ENCODE results near the gene BBX. TPM values are rescaled to one million over a fixed set of nuclear protein-coding genes. Genes with fewer than 3 reads are reported as not detected.

The BBX gene
- total RNA-seq, 1 donor from 2014 or later, result 77.5 TPM

GRCh38 chr3:107845380-107846278 lies 322.9 kb downstream of the BBX start:
- ATAC-seq (ENCODE audit: low read depth), result no peak
- no peak for TF ChIP-seq CTCF (IDR thresholded peaks at IDR 0.05)
- H3K4me3 Mint-ChIP-seq, result no peak overlapping the region
- H3K27me3 Mint-ChIP-seq, result peaks cover 9% of the 10 kb centered on the region
- no peak for DNase-seq
- no peak overlapping the region for H3K27ac Mint-ChIP-seq
- CTCF ChIA-PET, result interaction anchor here (0.6 to 1.3 kb wide), 4 partner anchors 82 to 610 kb away, joined by 3 to 5 read pairs (median 4); no protein-coding TSS in a partner anchor
- no peaks in the 10 kb centered on the region for H3K9me3 Mint-ChIP-seq
- H3K4me1 Mint-ChIP-seq, result no peaks in the 10 kb centered on the region
- intact Hi-C loops (cut with micrococcal nuclease), result loop anchor here (1.0 to 5.0 kb wide), 2 partner anchors 183 to 609 kb away; no protein-coding TSS in a partner anchor
- POLR2A ChIA-PET, result no interaction called here
- no peaks in the 10 kb centered on the region for H3K36me3 Mint-ChIP-seq (ENCODE audit: low read depth)

GRCh38 chr3:107846279-107846852 lies 323.6 kb downstream of the BBX start:
- no peak for TF ChIP-seq CTCF (IDR thresholded peaks at IDR 0.05)
- H3K27me3 Mint-ChIP-seq, result peaks cover 9% of the 10 kb centered on the region
- no peaks in the 10 kb centered on the region for H3K36me3 Mint-ChIP-seq (ENCODE audit: low read depth)
- no peak for DNase-seq
- no peak overlapping the region for H3K4me3 Mint-ChIP-seq
- ATAC-seq (ENCODE audit: low read depth), result no peak
- H3K27ac Mint-ChIP-seq, result no peak overlapping the region
- intact Hi-C loops (cut with micrococcal nuclease), result loop anchor here (1.0 to 5.0 kb wide), 2 partner anchors 184 to 610 kb away; no protein-coding TSS in a partner anchor
- CTCF ChIA-PET, result interaction anchor here (1.1 to 1.3 kb wide), 3 partner anchors 81 to 272 kb away, joined by 3 to 5 read pairs (median 4); no protein-coding TSS in a partner anchor
- H3K4me1 Mint-ChIP-seq, result no peaks in the 10 kb centered on the region
- no peaks in the 10 kb centered on the region for H3K9me3 Mint-ChIP-seq
- POLR2A ChIA-PET, result no interaction called here

- H3K27ac Mint-ChIP-seq, result no peak overlapping the region
- H3K27me3 Mint-ChIP-seq, result peaks cover 9% of the 10 kb centered on the region
- ATAC-seq (ENCODE audit: low read depth) (no peak), DNase-seq (no peak)
- TF ChIP-seq CTCF (IDR thresholded peaks at IDR 0.05), result no peak
- ChIA-PET CTCF (interaction anchor here (1.2 kb wide), 1 partner anchor 80 kb away, joined by 4 read pairs; no protein-coding TSS in a partner anchor), POLR2A (interaction anchor here (0.6 kb wide), 1 partner anchor 440 kb away, joined by 5 read pairs; no protein-coding TSS in a partner anchor)
- peaks cover 7% of the 10 kb centered on the region for H3K9me3 Mint-ChIP-seq
- H3K4me3 Mint-ChIP-seq, result no peak overlapping the region
- H3K4me1 Mint-ChIP-seq, result no peaks in the 10 kb centered on the region
- no peaks in the 10 kb centered on the region for H3K36me3 Mint-ChIP-seq (ENCODE audit: low read depth)
- intact Hi-C loops (cut with micrococcal nuclease), result loop anchor here (5.0 kb wide), 1 partner anchor 185 kb away; no protein-coding TSS in a partner anchor
Measured at GRCh38 chr3:107847791-107848190, 325.0 kb downstream of the BBX start.

GRCh38 chr3:107848351-107848915 lies 325.7 kb downstream of the BBX start:
- CTCF ChIA-PET, result interaction anchor here (1.2 kb wide), 1 partner anchor 79 kb away, joined by 4 read pairs; no protein-coding TSS in a partner anchor
- POLR2A ChIA-PET, result no interaction called here
- peaks cover 7% of the 10 kb centered on the region for H3K9me3 Mint-ChIP-seq
- no peaks in the 10 kb centered on the region for H3K36me3 Mint-ChIP-seq (ENCODE audit: low read depth)
- no peak for TF ChIP-seq CTCF (IDR thresholded peaks at IDR 0.05)
- DNase-seq (no peak), ATAC-seq (ENCODE audit: low read depth) (no peak)
- intact Hi-C loops (cut with micrococcal nuclease), result loop anchor here (5.0 kb wide), 1 partner anchor 186 kb away; no protein-coding TSS in a partner anchor
- peaks cover 9% of the 10 kb centered on the region for H3K27me3 Mint-ChIP-seq
- no peaks in the 10 kb centered on the region for H3K4me1 Mint-ChIP-seq
- no peak overlapping the region for H3K27ac Mint-ChIP-seq
- no peak overlapping the region for H3K4me3 Mint-ChIP-seq

Measured in activated B cell treated with CpG ODN at 0.5 μM for 24 hours (primary cell).